ENCODE measurements around the gene EPAS1. TPM values are rescaled to one million over a fixed set of nuclear protein-coding genes. Genes with fewer than 3 reads are reported as not detected.

EPAS1 gene
- total RNA-seq, 2 experiments from 2014 or later: 4.2 to 5.4 TPM

DNA sequence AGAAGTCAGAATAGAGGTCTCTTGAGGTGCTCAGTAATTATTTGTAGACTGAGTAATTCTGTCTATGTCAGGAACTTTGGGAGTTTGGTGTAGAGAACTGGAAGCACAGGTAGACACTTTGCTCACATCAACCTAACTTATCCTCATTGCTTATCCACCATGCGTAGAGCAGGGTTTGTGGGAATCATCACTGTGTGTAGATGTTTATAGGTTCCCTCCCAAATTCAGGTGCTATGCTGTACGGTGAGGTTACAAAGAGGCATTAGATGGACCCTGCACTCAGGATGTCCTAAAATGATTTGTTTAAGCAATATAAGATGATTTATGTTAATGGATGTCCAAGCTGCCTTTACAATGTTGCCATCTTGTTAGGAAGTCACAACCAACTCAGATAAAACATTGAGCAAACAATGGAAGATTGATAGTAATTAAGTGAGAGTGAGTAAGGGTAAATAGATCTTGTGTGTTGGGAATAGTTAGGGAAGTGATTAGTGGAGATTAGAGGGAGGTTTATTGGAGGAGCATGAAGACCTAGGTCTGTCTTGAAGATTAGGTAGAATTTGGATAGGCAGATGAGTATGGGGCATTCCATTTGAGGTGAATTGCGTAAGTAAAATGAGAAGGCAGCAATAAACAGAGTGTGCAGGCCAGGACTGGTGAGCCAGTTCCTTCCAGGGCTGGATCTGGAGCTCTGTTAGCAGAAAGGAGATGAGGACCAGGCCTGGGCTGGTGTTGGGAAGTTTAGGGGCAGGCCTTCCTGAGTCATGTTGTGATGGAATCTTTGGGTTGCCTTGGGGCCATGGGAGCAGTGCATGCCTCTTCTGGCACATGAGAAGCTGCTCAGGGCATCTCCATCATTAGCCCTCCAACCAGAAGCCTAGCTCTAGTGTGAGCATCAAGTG is 12.1 kb downstream of the EPAS1 start:
- Mint-ChIP-seq H3K36me3 (ENCODE audit: low read depth) (no peaks in the 10 kb centered on the region), H3K9me3 (no peaks in the 10 kb centered on the region), H3K4me3 (no peak overlapping the region), H3K4me1 (ENCODE audit: low read depth) (peaks cover 15% of the 10 kb centered on the region), H3K27ac (no peak overlapping the region), H3K27me3 (peaks cover 29% of the 10 kb centered on the region)
- Histone ChIP-seq H3K4me3 (ENCODE audit: low read length) (no peak overlapping the region), H3K36me3 (ENCODE audit: insufficient read depth, low read length) (no peaks in the 10 kb centered on the region), H3K27me3 (ENCODE audit: control insufficient read depth in 1 of 2, insufficient read depth in 2 of 2, low read length in 2 of 2) (peaks cover 13 to 23% of the 10 kb centered on the region in 2 experiments), H3K27ac (ENCODE audit: low read depth in 1 of 2, low read length in 2 of 2) (no peak overlapping the region), H3K4me1 (ENCODE audit: insufficient read depth, low read length) (peaks cover 15% of the 10 kb centered on the region), H3K9me3 (ENCODE audit: control insufficient read depth in 1 of 2, insufficient read depth in 1 of 2, low read length in 2 of 2) (no peaks in the 10 kb centered on the region)
- no peak for DNase-seq
- CTCF ChIA-PET: no interaction called here
- POLR2A ChIA-PET: no interaction called here
- no peak for ATAC-seq (ENCODE audit: poor library complexity)
- intact Hi-C loops (cut with DNase I, micrococcal nuclease): no loop called here
- TF ChIP-seq, protein P1, sequence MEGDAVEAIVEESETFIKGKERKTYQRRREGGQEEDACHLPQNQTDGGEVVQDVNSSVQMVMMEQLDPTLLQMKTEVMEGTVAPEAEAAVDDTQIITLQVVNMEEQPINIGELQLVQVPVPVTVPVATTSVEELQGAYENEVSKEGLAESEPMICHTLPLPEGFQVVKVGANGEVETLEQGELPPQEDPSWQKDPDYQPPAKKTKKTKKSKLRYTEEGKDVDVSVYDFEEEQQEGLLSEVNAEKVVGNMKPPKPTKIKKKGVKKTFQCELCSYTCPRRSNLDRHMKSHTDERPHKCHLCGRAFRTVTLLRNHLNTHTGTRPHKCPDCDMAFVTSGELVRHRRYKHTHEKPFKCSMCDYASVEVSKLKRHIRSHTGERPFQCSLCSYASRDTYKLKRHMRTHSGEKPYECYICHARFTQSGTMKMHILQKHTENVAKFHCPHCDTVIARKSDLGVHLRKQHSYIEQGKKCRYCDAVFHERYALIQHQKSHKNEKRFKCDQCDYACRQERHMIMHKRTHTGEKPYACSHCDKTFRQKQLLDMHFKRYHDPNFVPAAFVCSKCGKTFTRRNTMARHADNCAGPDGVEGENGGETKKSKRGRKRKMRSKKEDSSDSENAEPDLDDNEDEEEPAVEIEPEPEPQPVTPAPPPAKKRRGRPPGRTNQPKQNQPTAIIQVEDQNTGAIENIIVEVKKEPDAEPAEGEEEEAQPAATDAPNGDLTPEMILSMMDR (IDR thresholded peaks at IDR 0.05): no peak

DNA sequence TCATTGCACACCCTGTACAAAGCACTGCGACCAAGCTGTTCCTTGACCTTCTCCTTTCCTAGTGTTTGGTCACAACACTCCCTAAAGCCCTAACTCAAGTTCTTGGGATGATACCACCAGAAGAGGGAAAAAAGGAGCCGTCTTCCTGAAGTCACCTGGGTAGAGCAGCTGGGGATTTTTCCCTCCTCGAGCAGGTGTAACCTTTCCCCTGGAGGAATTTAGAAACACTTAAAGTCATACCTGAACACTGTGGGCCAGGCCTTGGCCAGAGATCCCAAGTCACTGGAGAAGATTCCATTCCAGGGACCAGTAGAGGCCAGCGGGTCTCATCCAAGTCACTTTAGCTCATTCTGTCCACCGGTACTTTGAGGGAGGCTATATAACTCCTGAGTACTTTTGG is 13.2 kb downstream of the EPAS1 start:
- Histone ChIP-seq H3K27me3 (ENCODE audit: control insufficient read depth in 1 of 2, insufficient read depth in 2 of 2, low read length in 2 of 2) (peaks cover 13 to 23% of the 10 kb centered on the region in 2 experiments), H3K27ac (ENCODE audit: low read depth in 1 of 2, low read length in 2 of 2) (no peak overlapping the region), H3K4me1 (ENCODE audit: insufficient read depth, low read length) (peaks cover 9% of the 10 kb centered on the region), H3K9me3 (ENCODE audit: control insufficient read depth in 1 of 2, insufficient read depth in 1 of 2, low read length in 2 of 2) (no peaks in the 10 kb centered on the region), H3K36me3 (ENCODE audit: insufficient read depth, low read length) (no peaks in the 10 kb centered on the region), H3K4me3 (ENCODE audit: low read length) (no peak overlapping the region)
- intact Hi-C loops (cut with DNase I, micrococcal nuclease): no loop called here
- POLR2A ChIA-PET: no interaction called here
- H3K9me3 Mint-ChIP-seq: no peaks in the 10 kb centered on the region
- no peak overlapping the region for H3K27ac Mint-ChIP-seq
- peaks cover 23% of the 10 kb centered on the region for H3K27me3 Mint-ChIP-seq
- TF ChIP-seq, protein P1 (IDR thresholded peaks at IDR 0.05): no peak
- peaks cover 4% of the 10 kb centered on the region for H3K4me1 Mint-ChIP-seq (ENCODE audit: low read depth)
- no peak overlapping the region for H3K4me3 Mint-ChIP-seq
- ATAC-seq (ENCODE audit: poor library complexity) (no peak), DNase-seq (no peak)
- H3K36me3 Mint-ChIP-seq (ENCODE audit: low read depth): no peaks in the 10 kb centered on the region
- CTCF ChIA-PET: no interaction called here

DNA sequence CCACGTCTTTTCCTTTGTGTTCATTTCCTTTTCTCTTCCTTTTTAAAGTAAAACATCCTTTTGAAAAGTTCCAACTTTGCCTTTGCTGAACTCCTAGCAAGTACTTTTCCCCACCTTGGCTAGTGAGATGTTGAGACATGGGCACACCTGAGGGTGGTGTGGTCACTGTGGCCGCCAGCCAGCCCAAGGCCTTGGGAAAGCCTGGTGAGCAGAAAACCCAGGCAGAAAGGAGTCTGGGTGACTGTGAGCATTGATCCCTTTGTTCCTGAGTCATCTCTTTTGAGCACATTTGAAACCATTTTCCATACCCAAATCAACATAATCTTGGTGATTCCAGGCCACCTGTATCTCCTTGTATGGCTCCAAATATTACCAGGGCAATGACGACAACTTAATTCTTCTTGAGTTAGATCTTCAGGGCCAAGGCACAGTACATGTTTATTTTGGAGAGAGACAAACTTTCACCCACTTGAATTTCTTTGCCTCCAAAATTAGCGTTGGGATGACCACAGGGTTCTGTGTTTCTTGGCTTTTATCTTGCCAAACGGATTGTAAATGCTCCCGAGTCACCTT is 14.5 kb downstream of the EPAS1 start:
- H3K27me3 ChIP-seq (ENCODE audit: control insufficient read depth in 1 of 2, insufficient read depth in 2 of 2, low read length in 2 of 2): peaks cover 13 to 23% of the 10 kb centered on the region in 2 experiments

More for the DNA sequence above, 14.5 kb downstream of the EPAS1 start:
- TF ChIP-seq, protein P1 (IDR thresholded peaks at IDR 0.05): no peak
- H3K9me3 Mint-ChIP-seq: no peaks in the 10 kb centered on the region
- ChIA-PET CTCF (no interaction called here), POLR2A (no interaction called here)
- ATAC-seq (ENCODE audit: poor library complexity) (no peak), DNase-seq (no peak)
- H3K27me3 Mint-ChIP-seq: peaks cover 23% of the 10 kb centered on the region
- no peaks in the 10 kb centered on the region for H3K4me1 Mint-ChIP-seq (ENCODE audit: low read depth)
- intact Hi-C loops (cut with DNase I, micrococcal nuclease): no loop called here
- H3K36me3 ChIP-seq (ENCODE audit: insufficient read depth, low read length): no peaks in the 10 kb centered on the region
- no peak overlapping the region for H3K27ac ChIP-seq (ENCODE audit: low read depth in 1 of 2, low read length in 2 of 2)
- no peaks in the 10 kb centered on the region for H3K36me3 Mint-ChIP-seq (ENCODE audit: low read depth)
- H3K9me3 ChIP-seq (ENCODE audit: control insufficient read depth in 1 of 2, insufficient read depth in 1 of 2, low read length in 2 of 2): no peaks in the 10 kb centered on the region
- H3K4me3 Mint-ChIP-seq: no peak overlapping the region
- no peak overlapping the region for H3K4me3 ChIP-seq (ENCODE audit: low read length)
- peaks cover 5% of the 10 kb centered on the region for H3K4me1 ChIP-seq (ENCODE audit: insufficient read depth, low read length)
- H3K27ac Mint-ChIP-seq: no peak overlapping the region

All from CD4-positive, alpha-beta T cell (primary cell).